SKM-1 treated with dmso at 0.1 percent for 144 hours (cell line): ENCODE results near the gene CD40LG.

Source experiments
- DNase-seq: peaks from one replicate; lab custom pipeline; 2025; ENCODE audit not compliant: unreplicated experiment; lab: John Stamatoyannopoulos, UW

CD40LG gene

GRCh38 chrX:136692271-136692670, 44.3 kb downstream of the CD40LG start:
- no peak for DNase-seq

GRCh38 chrX:136694431-136695087, 46.6 kb downstream of the CD40LG start:
- DNase-seq, result peak; percentile 15

- DNase-seq, result no peak
Measured at GRCh38 chrX:136697156-136697555, 49.2 kb downstream of the CD40LG start.

- DNase-seq, result no peak
Measured at GRCh38 chrX:136708348-136708747, 60.4 kb downstream of the CD40LG start.
